OCI-LY7 (cell line): ENCODE data around the gene NPR1. TPM values are rescaled to one million over a fixed set of nuclear protein-coding genes. Genes with fewer than 3 reads are reported as not detected.

Experiments used
- BruUV-seq: library from RNA; stranded (reverse); fragments of 400-500 nt; replicated peaks from 2 replicates; lab custom pipeline; 2021; lab: Mats Ljungman, UMichigan
- CTCF ChIA-PET: fragments of 300-600 bp; sonication (Branson Sonifier 250); formaldehyde crosslinking; loops from one replicate; lab custom pipeline; 2022; ENCODE audit warnings: antibody characterized with exemption; ENCODE audit not compliant: unreplicated experiment; lab: Charles Lee
- POLR2A ChIA-PET: fragments of 300-600 bp; sonication (Branson Sonifier 250); formaldehyde crosslinking; loops from one replicate; lab custom pipeline; 2022; ENCODE audit warnings: antibody characterized with exemption; lab: Charles Lee
- DNase-seq: peaks from one replicate; pipeline ENCODE4 v3.0.0-alpha.2; 2015; ENCODE audit warnings: low spot score
- H2AFZ ChIP-seq: fragments of 200-600 bp; sonication (generic), shearing (Covaris generic); 2 replicates; pipeline ENCODE4 v1.6.1; 2014; ENCODE audit warnings: mild to moderate bottlenecking, antibody characterized with exemption, low read length, moderate library complexity
- H3K27ac ChIP-seq: fragments of 200-600 bp; sonication (generic); 2 replicates; pipeline ENCODE4 v1.5.1; 2014; ENCODE audit warnings: mixed run types, low read depth, mild to moderate bottlenecking, moderate library complexity, low read length, inconsistent platforms; ENCODE audit not compliant: poor library complexity, severe bottlenecking
- H3K36me3 ChIP-seq: fragments of 200-600 bp; sonication (generic); 2 replicates; pipeline ENCODE4 v1.6.1; 2014; ENCODE audit warnings: mild to moderate bottlenecking, antibody characterized with exemption, low read length, moderate library complexity, mixed read lengths; ENCODE audit not compliant: insufficient read depth
- H3K4me1 ChIP-seq: fragments of 200-600 bp; sonication (generic); 2 replicates; pipeline ENCODE4 v1.5.1; 2014; ENCODE audit warnings: mild to moderate bottlenecking, low read length; ENCODE audit not compliant: insufficient read depth, poor library complexity, severe bottlenecking
- H3K4me2 ChIP-seq: fragments of 200-600 bp; sonication (generic); 2 replicates; pipeline ENCODE4 v1.6.1; 2014; ENCODE audit warnings: mild to moderate bottlenecking, low read length
- H3K4me3 ChIP-seq: fragments of 200-600 bp; sonication (generic); 2 replicates; pipeline ENCODE4 v1.5.1; 2014; ENCODE audit warnings: mild to moderate bottlenecking, low read depth, low read length; ENCODE audit not compliant: poor library complexity, severe bottlenecking
- H3K79me2 ChIP-seq: fragments of 200-600 bp; sonication (generic); 2 replicates; pipeline ENCODE4 v1.6.1; 2016; ENCODE audit warnings: low read depth, mild to moderate bottlenecking, low read length, moderate library complexity, mixed read lengths; ENCODE audit not compliant: insufficient read depth
- H3K9me2 ChIP-seq: fragments of 200-600 bp; sonication (generic); 2 replicates; pipeline ENCODE4 v1.6.1; 2016; ENCODE audit warnings: mild to moderate bottlenecking, low read length, mixed read lengths; ENCODE audit not compliant: insufficient read depth
- H3K9me3 ChIP-seq: fragments of 200-600 bp; sonication (generic); 2 replicates; pipeline ENCODE4 v1.6.1; 2014; ENCODE audit warnings: mild to moderate bottlenecking, mixed run types, low read length, mixed read lengths
- H4K20me1 ChIP-seq: fragments of 200-600 bp; sonication (generic); 2 replicates; pipeline ENCODE4 v1.6.1; 2014; ENCODE audit warnings: mild to moderate bottlenecking, antibody characterized with exemption, low read length, moderate library complexity, mixed read lengths; ENCODE audit not compliant: insufficient read depth
- CTCF ChIP-seq: fragments of 200-600 bp; sonication (generic); conservative IDR thresholded peaks from 2 replicates; pipeline ENCODE4 v1.5.1; 2014; ENCODE audit warnings: mild to moderate bottlenecking, antibody characterized with exemption, low read length, moderate library complexity, mixed read lengths
- EZH2phosphoT487 ChIP-seq: fragments of 200-600 bp; sonication (generic); IDR thresholded peaks from 2 replicates; pipeline ENCODE4 v1.6.1; 2018; ENCODE audit warnings: low read depth, borderline replicate concordance, mild to moderate bottlenecking, mixed run types, antibody characterized with exemption, low read length, moderate library complexity, mixed read lengths
- intact Hi-C: fragments of 100-400 bp; cut with micrococcal nuclease; formaldehyde crosslinking; loops from one replicate; pipeline ENCODE4 v1.10.0; 2022; ENCODE audit not compliant: unreplicated experiment
- microRNA-seq: library from miRNA; unstranded; fragments of <30 nt; microRNA quantifications from one replicate; pipeline ENCODE4 v1.2.0, GENCODE V29; 2022; ENCODE audit warnings: borderline replicate concordance
- small RNA-seq: library from RNA; depleted of rRNA; stranded (forward); fragments of <200 nt; gene quantifications from one replicate; pipeline ENCODE3, GENCODE V24; 2014
- total RNA-seq, 2 experiments: library from RNA; depleted of rRNA in 1 of 2; stranded (reverse); fragments of >200 nt in 1 of 2; shearing (Covaris generic) in 1 of 2; gene quantifications; 2 replicates each; pipeline ENCODE4 v1.2.3, GENCODE V29; 2014 to 2022

Gene NPR1
- total RNA-seq, 2 experiments from 2014 or later, result not detected

GRCh38 chr1:153741986-153742385 lies 63.5 kb downstream of the NPR1 start:
- H3K9me2 ChIP-seq, result no peaks in the 10 kb centered on the region
- no peak overlapping the region for H3K27ac ChIP-seq
- BruUV-seq, result no TSS peak
- H3K9me3 ChIP-seq, result no peaks in the 10 kb centered on the region
- CTCF ChIA-PET, result interaction anchor here (0.6 kb wide), 1 partner anchor 63 kb away, joined by 5 read pairs; the partner anchor contains the start of gene NPR1
- TF ChIP-seq CTCF (no peak), EZH2phosphoT487 (no peak)
- no peak overlapping the region for H3K4me2 ChIP-seq
- intact Hi-C loops, result loop anchor here (10.0 kb wide), 1 partner anchor 387 kb away; the partner anchor contains the start of gene S100A9
- peaks cover 69% of the 10 kb centered on the region for H3K36me3 ChIP-seq
- no peak overlapping the region for H2AFZ ChIP-seq
- H3K79me2 ChIP-seq, result no peaks in the 10 kb centered on the region
- POLR2A ChIA-PET, result no interaction called here
- no peak for DNase-seq
- no peaks in the 10 kb centered on the region for H3K4me1 ChIP-seq
- no peak overlapping the region for H3K4me3 ChIP-seq
- no peaks in the 10 kb centered on the region for H4K20me1 ChIP-seq

- Histone ChIP-seq H3K9me2 (no peaks in the 10 kb centered on the region), H3K4me1 (no peaks in the 10 kb centered on the region), H3K9me3 (no peaks in the 10 kb centered on the region), H3K79me2 (no peaks in the 10 kb centered on the region), H4K20me1 (no peaks in the 10 kb centered on the region), H3K4me3 (no peak overlapping the region), H3K27ac (no peak overlapping the region), H2AFZ (no peak overlapping the region), H3K4me2 (no peak overlapping the region), H3K36me3 (peaks cover 72% of the 10 kb centered on the region)
- BruUV-seq, result no TSS peak
- no peak for DNase-seq
- TF ChIP-seq CTCF, result no peak
- no peak for TF ChIP-seq EZH2phosphoT487
- ChIA-PET POLR2A (no interaction called here), CTCF (interaction anchor here (0.6 kb wide), 1 partner anchor 64 kb away, joined by 5 read pairs; the partner anchor contains the start of gene NPR1)
- intact Hi-C loops, result loop anchor here (10.0 kb wide), 1 partner anchor 388 kb away; the partner anchor contains the start of gene S100A9
These were observed 64.1 kb downstream of the NPR1 start for GRCh38 chr1:153742411-153743142.

Small RNAs within 50 kb of the gene (microRNA-seq; reads per million reads assigned to microRNA genes)
- not detected for gene MIR8083

Small RNAs within 50 kb of the gene (small RNA-seq; reads per million reads assigned to genes)
- gene MIR8083 (not detected), gene RF00019 (not detected), gene RN7SL372P (not detected)

Other genes starting within 250 kb of the NPR1 start
- not detected in 2 replicates for gene S100A7, start 218.0 kb upstream of the NPR1 start, total RNA-seq (2014; rRNA removed; shearing (Covaris generic))
- gene S100A7, start 218.0 kb upstream of the NPR1 start, total RNA-seq (2022), result not detected in 2 replicates
- not detected in 2 replicates for gene S100A6, start 142.7 kb upstream of the NPR1 start, total RNA-seq (2014; rRNA removed; shearing (Covaris generic))
- gene S100A6, start 142.7 kb upstream of the NPR1 start, total RNA-seq (2022), result not detected in 2 replicates
- not detected in 2 replicates for gene S100A5, start 137.8 kb upstream of the NPR1 start, total RNA-seq (2014; rRNA removed; shearing (Covaris generic))
- gene S100A5, start 137.8 kb upstream of the NPR1 start, total RNA-seq (2022), result not detected in 2 replicates
- 1.6 and 3.6 TPM in 2 replicates for gene S100A4, start 132.9 kb upstream of the NPR1 start, total RNA-seq (2014; rRNA removed; shearing (Covaris generic))
- 0.53 and 1.9 TPM in 2 replicates for gene S100A4, start 132.9 kb upstream of the NPR1 start, total RNA-seq (2022)
- not detected in 2 replicates for gene S100A3, start 129.4 kb upstream of the NPR1 start, total RNA-seq (2014; rRNA removed; shearing (Covaris generic))
- gene S100A3, start 129.4 kb upstream of the NPR1 start, total RNA-seq (2022), result not detected in 2 replicates
- gene S100A2, start 112.8 kb upstream of the NPR1 start, total RNA-seq (2014; rRNA removed; shearing (Covaris generic)), result not detected in 2 replicates
- gene S100A2, start 112.8 kb upstream of the NPR1 start, total RNA-seq (2022), result 1.4 TPM in 1 of 2 replicates, not detected in the other
- not detected in 2 replicates for gene S100A16, start 65.6 kb upstream of the NPR1 start, total RNA-seq (2014; rRNA removed; shearing (Covaris generic))
- 0.33 TPM in 1 of 2 replicates, not detected in the other for gene S100A16, start 65.6 kb upstream of the NPR1 start, total RNA-seq (2022)
- gene S100A14, start 62.4 kb upstream of the NPR1 start, total RNA-seq (2014; rRNA removed; shearing (Covaris generic)), result not detected in 2 replicates
- gene S100A14, start 62.4 kb upstream of the NPR1 start, total RNA-seq (2022), result not detected in 2 replicates
- 2.7 and 4.8 TPM in 2 replicates for gene S100A13, start 51.2 kb upstream of the NPR1 start, total RNA-seq (2014; rRNA removed; shearing (Covaris generic))
- 6.9 and 10.3 TPM in 2 replicates for gene S100A13, start 51.2 kb upstream of the NPR1 start, total RNA-seq (2022)
- not detected in 2 replicates for gene S100A1, start 50.3 kb upstream of the NPR1 start, total RNA-seq (2014; rRNA removed; shearing (Covaris generic))
- gene S100A1, start 50.3 kb upstream of the NPR1 start, total RNA-seq (2022), result not detected in 2 replicates
- gene CHTOP, start 44.6 kb upstream of the NPR1 start, total RNA-seq (2014; rRNA removed; shearing (Covaris generic)), result 70.9 and 85.3 TPM in 2 replicates
- 106 and 107 TPM in 2 replicates for gene CHTOP, start 44.6 kb upstream of the NPR1 start, total RNA-seq (2022)
- gene SNAPIN, start 20.0 kb upstream of the NPR1 start, total RNA-seq (2014; rRNA removed; shearing (Covaris generic)), result 33.2 and 44.5 TPM in 2 replicates
- gene SNAPIN, start 20.0 kb upstream of the NPR1 start, total RNA-seq (2022), result 31.1 and 33.7 TPM in 2 replicates
- gene ILF2, start 7.7 kb upstream of the NPR1 start, total RNA-seq (2014; rRNA removed; shearing (Covaris generic)), result 287 and 300 TPM in 2 replicates
- gene ILF2, start 7.7 kb upstream of the NPR1 start, total RNA-seq (2022), result 319 and 334 TPM in 2 replicates
- 31.6 and 33.5 TPM in 2 replicates for gene INTS3, start 49.4 kb downstream of the NPR1 start, total RNA-seq (2014; rRNA removed; shearing (Covaris generic))
- 65.8 and 67.3 TPM in 2 replicates for gene INTS3, start 49.4 kb downstream of the NPR1 start, total RNA-seq (2022)
- gene SLC27A3, start 96.7 kb downstream of the NPR1 start, total RNA-seq (2014; rRNA removed; shearing (Covaris generic)), result 3.3 and 4.5 TPM in 2 replicates
- gene SLC27A3, start 96.7 kb downstream of the NPR1 start, total RNA-seq (2022), result 7.7 and 10.2 TPM in 2 replicates
- gene GATAD2B, start 244.3 kb downstream of the NPR1 start, total RNA-seq (2014; rRNA removed; shearing (Covaris generic)), result 7.7 and 11.2 TPM in 2 replicates
- 65.2 and 77.9 TPM in 2 replicates for gene GATAD2B, start 244.3 kb downstream of the NPR1 start, total RNA-seq (2022)